Measurements from ENCODE around the gene RETREG3.
"Not testable (repeated sequence)": the region's sequence is repeated elsewhere in the genome, so short reads cannot be mapped to it uniquely, and the experiment has no call there.

RETREG3 gene

GRCh38 chr17:42609182-42609813 is at the start of gene RETREG3, which contains the start of gene TUBG1:
Gene RETREG3, minus strand, starts transcription at chr17:42609374. Its CDS starts 50 bp downstream, at chr17:42609324.
Gene TUBG1, plus strand, starts transcription at chr17:42609683. Its CDS starts 55 bp downstream, at chr17:42609738.
- DNase-seq, result peak; percentile 100

GRCh38 chr17:42657824-42658588 is 48.8 kb upstream of the RETREG3 start:
- no peak for DNase-seq

- no peak for DNase-seq
Measured at GRCh38 chr17:42655528-42655927, 46.4 kb upstream of the RETREG3 start.

- no peak for DNase-seq
Measured at GRCh38 chr17:42653179-42654124, 44.3 kb upstream of the RETREG3 start.

GRCh38 chr17:42651392-42651791 is 42.2 kb upstream of the RETREG3 start:
- no peak for DNase-seq

GRCh38 chr17:42647778-42648177 is 38.6 kb upstream of the RETREG3 start:
- DNase-seq, result no peak

- no peak for DNase-seq
Measured at GRCh38 chr17:42642336-42642735, 33.2 kb upstream of the RETREG3 start.

- DNase-seq, result no peak
Measured at GRCh38 chr17:42640121-42640520, 30.9 kb upstream of the RETREG3 start.

GRCh38 chr17:42639525-42640113 is 30.4 kb upstream of the RETREG3 start:
- no peak for DNase-seq

- DNase-seq, result no peak
Measured at GRCh38 chr17:42632949-42633444, 23.8 kb upstream of the RETREG3 start.

GRCh38 chr17:42629411-42630009 is 20.3 kb upstream of the RETREG3 start:
- DNase-seq, result no peak

- DNase-seq, result not testable (repeated sequence)
Measured at GRCh38 chr17:42627032-42627764, 18.0 kb upstream of the RETREG3 start.

GRCh38 chr17:42623732-42624596 is 14.8 kb upstream of the RETREG3 start:
- no peak for DNase-seq

GRCh38 chr17:42623271-42623670 is 14.1 kb upstream of the RETREG3 start:
- DNase-seq, result no peak

GRCh38 chr17:42621987-42622386 is 12.8 kb upstream of the RETREG3 start:
- not testable (repeated sequence) for DNase-seq

GRCh38 chr17:42618442-42619150 is 9.4 kb upstream of the RETREG3 start:
- DNase-seq, result no peak

- DNase-seq, result no peak
Measured at GRCh38 chr17:42617956-42618431, 8.8 kb upstream of the RETREG3 start.

- no peak for DNase-seq
Measured at GRCh38 chr17:42613699-42614295, 4.6 kb upstream of the RETREG3 start.

GRCh38 chr17:42612013-42612412 is 2.8 kb upstream of the RETREG3 start:
- no peak for DNase-seq

Measured in activated effector memory CD4-positive, alpha-beta T cell treated with anti-CD3 and anti-CD28 coated beads, Interleukin-2, amount 50 U/mL, for 16 hours (primary cell).